SK-N-SH treated with all-trans-retinoic acid at 6 μM for 48 hours (cell line): ENCODE measurements around the gene KPNA6.

Experiments
- ATAC-seq: fragments of 200-7000 bp; cut with Tn5 transposase; 3 replicates; pipeline ENCODE4 v1.9.1; 2020; ENCODE audit warnings: mild to moderate bottlenecking, moderate library complexity
- ARNTL ChIP-seq: fragments of 450-650 bp; formaldehyde crosslinking; IDR thresholded peaks from 2 replicates; pipeline ENCODE4 v1.5.0; 2020; ENCODE audit warnings: low read depth, mild to moderate bottlenecking, moderate library complexity, borderline replicate concordance
- BACH2 ChIP-seq: fragments of 250-450 bp; sonication (Bioruptor Pico); IDR thresholded peaks from 2 replicates; pipeline ENCODE4 v1.9.0; 2021; ENCODE audit warnings: mild to moderate bottlenecking, borderline replicate concordance
- CSDC2 ChIP-seq: fragments of 250-450 bp; sonication (Bioruptor Pico); IDR thresholded peaks from 2 replicates; pipeline ENCODE4 v1.5.0; 2020; ENCODE audit warnings: mild to moderate bottlenecking, moderate library complexity
- CSRNP3 ChIP-seq: fragments of 250-450 bp; sonication (Bioruptor Pico); IDR thresholded peaks from 2 replicates; pipeline ENCODE4 v1.5.1; 2021; ENCODE audit warnings: mild to moderate bottlenecking, moderate library complexity
- ESRRG ChIP-seq: fragments of 250-450 bp; sonication (Bioruptor Pico); IDR thresholded peaks from 2 replicates; pipeline ENCODE4 v1.6.1; 2021; ENCODE audit warnings: mild to moderate bottlenecking
- GLIS3 ChIP-seq: fragments of 250-450 bp; sonication (Bioruptor Pico); IDR thresholded peaks from 2 replicates; pipeline ENCODE4 v1.5.0; 2020; ENCODE audit warnings: mild to moderate bottlenecking, moderate library complexity
- ISL1 ChIP-seq: fragments of 250-450 bp; sonication (Bioruptor Pico); IDR thresholded peaks from 2 replicates; pipeline ENCODE4 v2.1.2; 2022; ENCODE audit warnings: mild to moderate bottlenecking, moderate library complexity
- OSR1 ChIP-seq: fragments of 250-450 bp; sonication (Bioruptor Pico); IDR thresholded peaks from 2 replicates; pipeline ENCODE4 v1.8.0; 2022; ENCODE audit warnings: moderate library complexity, mild to moderate bottlenecking, inconsistent platforms
- PATZ1 ChIP-seq: fragments of 250-450 bp; sonication (Bioruptor Pico); IDR thresholded peaks from 2 replicates; pipeline ENCODE4 v1.8.0; 2020; ENCODE audit warnings: mild to moderate bottlenecking, moderate library complexity, borderline replicate concordance
- PPARA ChIP-seq: fragments of 250-450 bp; sonication (Bioruptor Pico); IDR thresholded peaks from 2 replicates; pipeline ENCODE4 v1.5.0; 2020; ENCODE audit warnings: mild to moderate bottlenecking, borderline replicate concordance
- RARB ChIP-seq: fragments of 250-450 bp; sonication (Bioruptor Pico); IDR thresholded peaks from 2 replicates; pipeline ENCODE4 v1.8.0; 2021; ENCODE audit warnings: mild to moderate bottlenecking, moderate library complexity
- SNAI2 ChIP-seq: fragments of 250-450 bp; sonication (Bioruptor Pico); IDR thresholded peaks from 2 replicates; pipeline ENCODE4 v1.5.0; 2020; ENCODE audit warnings: mild to moderate bottlenecking, moderate library complexity
- TCF4 ChIP-seq: fragments of 250-450 bp; sonication (Bioruptor Pico); IDR thresholded peaks from 2 replicates; pipeline ENCODE4 v1.8.0; 2021; ENCODE audit warnings: mild to moderate bottlenecking, moderate library complexity, borderline replicate concordance
- TOX ChIP-seq: fragments of 250-450 bp; sonication (Bioruptor Pico); IDR thresholded peaks from 2 replicates; pipeline ENCODE4 v1.8.0; 2021; ENCODE audit warnings: mild to moderate bottlenecking, moderate library complexity, borderline replicate concordance
- TSHZ2 ChIP-seq: fragments of 250-450 bp; sonication (Bioruptor Pico); IDR thresholded peaks from 2 replicates; pipeline ENCODE4 v1.5.0; 2020; ENCODE audit warnings: mild to moderate bottlenecking, moderate library complexity
- ZC3H10 ChIP-seq: fragments of 250-450 bp; sonication (Bioruptor Pico); IDR thresholded peaks from 2 replicates; pipeline ENCODE4 v1.5.1; 2021; ENCODE audit warnings: mild to moderate bottlenecking, moderate library complexity
- ZFP3 ChIP-seq: fragments of 250-450 bp; sonication (Bioruptor Pico); IDR thresholded peaks from 2 replicates; pipeline ENCODE4 v1.5.0; 2020; ENCODE audit warnings: mild to moderate bottlenecking, moderate library complexity
- ZFP30 ChIP-seq: fragments of 450-650 bp; formaldehyde crosslinking; IDR thresholded peaks from 2 replicates; pipeline ENCODE4 v1.5.0; 2022; ENCODE audit warnings: mild to moderate bottlenecking, moderate library complexity
- ZNF565 ChIP-seq: fragments of 450-650 bp; formaldehyde crosslinking; conservative IDR thresholded peaks from 2 replicates; pipeline ENCODE4 v1.5.0; 2020; ENCODE audit warnings: low read depth, mild to moderate bottlenecking, moderate library complexity
- ZNF70 ChIP-seq: fragments of 450-650 bp; formaldehyde crosslinking; IDR thresholded peaks from 2 replicates; pipeline ENCODE4 v1.5.0; 2020; ENCODE audit warnings: mild to moderate bottlenecking, moderate library complexity
- ZNF8 ChIP-seq: fragments of 450-650 bp; formaldehyde crosslinking; IDR thresholded peaks from 2 replicates; pipeline ENCODE4 v1.5.0; 2020; ENCODE audit warnings: mild to moderate bottlenecking, moderate library complexity
- TF ChIP-seq, protein P1 (sequence below): fragments of 250-450 bp; sonication (Bioruptor Pico); IDR thresholded peaks from 2 replicates; pipeline ENCODE4 v1.8.0; 2021; ENCODE audit warnings: low read depth, mild to moderate bottlenecking, moderate library complexity, borderline replicate concordance
- TF ChIP-seq, protein P2 (sequence below): fragments of 250-450 bp; sonication (Bioruptor Pico); IDR thresholded peaks from 2 replicates; pipeline ENCODE4 v1.5.1; 2020; ENCODE audit warnings: low read depth, mild to moderate bottlenecking, moderate library complexity

The KPNA6 gene

DNA sequence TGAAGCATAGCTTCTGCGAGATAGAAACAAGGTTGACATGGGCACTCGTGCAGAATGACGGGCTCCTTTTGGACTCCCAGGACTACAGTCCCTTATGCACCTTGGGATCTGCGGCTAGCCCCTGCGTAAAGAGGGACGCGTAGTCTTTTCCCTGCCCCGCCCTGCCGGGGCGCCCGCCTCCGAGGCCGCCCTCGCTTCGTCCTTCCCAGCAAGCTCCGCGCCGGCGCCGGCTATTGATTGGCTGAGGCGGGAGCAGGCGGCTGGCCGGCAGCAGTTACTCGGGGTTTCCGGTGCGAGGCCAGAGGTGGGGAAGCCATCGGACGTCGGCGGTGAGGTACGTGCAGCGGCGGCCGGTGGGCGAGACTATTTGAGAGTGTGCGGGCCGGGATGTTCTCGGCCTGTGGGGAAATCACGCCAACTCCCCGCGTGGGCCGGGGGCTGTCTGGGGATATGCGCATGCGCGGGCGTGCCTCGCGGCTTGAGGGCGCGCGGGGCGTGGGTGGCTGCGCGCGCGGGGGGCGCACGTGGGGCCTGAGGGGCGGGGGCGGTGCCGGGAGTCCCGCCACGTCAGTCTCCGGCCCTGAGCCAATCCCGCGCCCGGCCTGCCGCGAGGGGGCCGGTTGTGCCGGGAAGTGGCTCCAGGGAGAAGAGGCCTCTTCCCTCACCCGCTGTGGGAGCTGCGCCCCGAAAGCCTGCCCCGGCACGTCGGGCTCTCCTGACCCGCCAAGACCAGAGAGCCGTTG, 71.8 kb downstream of the KPNA6 start, which contains the start of gene TXLNA:
Gene TXLNA, plus strand, starts transcription at position 233 of the 743 bp plus-strand sequence. CDS start 671 bp downstream, outside the sequence.
- ATAC-seq, result peak; percentile 90

More for the DNA sequence above, 71.8 kb downstream of the KPNA6 start, which contains the start of gene TXLNA:
- TF ChIP-seq ZNF70 (CRISPR knock-in tag) (no peak), PPARA (CRISPR knock-in tag) (no peak), GLIS3 (CRISPR knock-in tag) (no peak), BACH2 (CRISPR knock-in tag) (no peak), ARNTL (no peak), ZNF8 (CRISPR knock-in tag) (no peak; the same call in 1 of the 2 replicates), CSRNP3 (CRISPR knock-in tag) (no peak), ZNF565 (CRISPR knock-in tag) (no peak), TCF4 (CRISPR knock-in tag) (no peak), RARB (0 out of 2 replicates have a peak, but pooled peaks have one; percentile 37), ZFP30 (CRISPR knock-in tag) (no peak), TOX (CRISPR knock-in tag) (no peak), ISL1 (peak; percentile 27; the same call in 1 of the 2 replicates), ZC3H10 (no peak), OSR1 (CRISPR knock-in tag) (no peak), SNAI2 (CRISPR knock-in tag) (0 out of 2 replicates have a peak, but pooled peaks have one; percentile 61), ESRRG (no peak), ZFP3 (CRISPR knock-in tag) (peak; percentile 65; the same call in 1 of the 2 replicates), TSHZ2 (CRISPR knock-in tag) (peak; percentile 78), PATZ1 (CRISPR knock-in tag) (no peak), CSDC2 (CRISPR knock-in tag) (no peak)
- TF ChIP-seq, protein P1, sequence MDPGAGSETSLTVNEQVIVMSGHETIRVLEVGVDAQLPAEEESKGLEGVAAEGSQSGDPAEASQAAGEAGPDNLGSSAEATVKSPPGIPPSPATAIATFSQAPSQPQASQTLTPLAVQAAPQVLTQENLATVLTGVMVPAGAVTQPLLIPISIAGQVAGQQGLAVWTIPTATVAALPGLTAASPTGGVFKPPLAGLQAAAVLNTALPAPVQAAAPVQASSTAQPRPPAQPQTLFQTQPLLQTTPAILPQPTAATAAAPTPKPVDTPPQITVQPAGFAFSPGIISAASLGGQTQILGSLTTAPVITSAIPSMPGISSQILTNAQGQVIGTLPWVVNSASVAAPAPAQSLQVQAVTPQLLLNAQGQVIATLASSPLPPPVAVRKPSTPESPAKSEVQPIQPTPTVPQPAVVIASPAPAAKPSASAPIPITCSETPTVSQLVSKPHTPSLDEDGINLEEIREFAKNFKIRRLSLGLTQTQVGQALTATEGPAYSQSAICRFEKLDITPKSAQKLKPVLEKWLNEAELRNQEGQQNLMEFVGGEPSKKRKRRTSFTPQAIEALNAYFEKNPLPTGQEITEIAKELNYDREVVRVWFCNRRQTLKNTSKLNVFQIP, result no peak
- TF ChIP-seq, protein P2, sequence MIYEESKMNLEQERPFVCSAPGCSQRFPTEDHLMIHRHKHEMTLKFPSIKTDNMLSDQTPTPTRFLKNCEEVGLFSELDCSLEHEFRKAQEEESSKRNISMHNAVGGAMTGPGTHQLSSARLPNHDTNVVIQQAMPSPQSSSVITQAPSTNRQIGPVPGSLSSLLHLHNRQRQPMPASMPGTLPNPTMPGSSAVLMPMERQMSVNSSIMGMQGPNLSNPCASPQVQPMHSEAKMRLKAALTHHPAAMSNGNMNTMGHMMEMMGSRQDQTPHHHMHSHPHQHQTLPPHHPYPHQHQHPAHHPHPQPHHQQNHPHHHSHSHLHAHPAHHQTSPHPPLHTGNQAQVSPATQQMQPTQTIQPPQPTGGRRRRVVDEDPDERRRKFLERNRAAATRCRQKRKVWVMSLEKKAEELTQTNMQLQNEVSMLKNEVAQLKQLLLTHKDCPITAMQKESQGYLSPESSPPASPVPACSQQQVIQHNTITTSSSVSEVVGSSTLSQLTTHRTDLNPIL, result no peak
